G401 (cell line): Measurements from ENCODE around the gene FAM3B. TPM values are rescaled to one million over a fixed set of nuclear protein-coding genes. Genes with fewer than 3 reads are reported as not detected.
"Not testable (repeated sequence)": the region's sequence is repeated elsewhere in the genome, so short reads cannot be mapped to it uniquely, and the experiment has no call there.

Source experiments
- DNase-seq: peaks from one replicate; pipeline ENCODE4 v3.0.0-alpha.2; 2015; ENCODE audit warnings: low spot score
- in situ Hi-C: cut with HindIII; loops from 2 replicates; pipeline ENCODE4 v1.10.0; 2016; ENCODE audit warnings: low sequenced_read_pairs, mixed read lengths
- total RNA-seq: library from RNA; depleted of rRNA; stranded (reverse); fragments of >200 nt; shearing (Covaris generic); gene quantifications from 2 replicates; pipeline ENCODE4 v1.2.3, GENCODE V29; 2014

Gene FAM3B
- total RNA-seq, 1 experiment from 2014 or later, result not detected

DNA sequence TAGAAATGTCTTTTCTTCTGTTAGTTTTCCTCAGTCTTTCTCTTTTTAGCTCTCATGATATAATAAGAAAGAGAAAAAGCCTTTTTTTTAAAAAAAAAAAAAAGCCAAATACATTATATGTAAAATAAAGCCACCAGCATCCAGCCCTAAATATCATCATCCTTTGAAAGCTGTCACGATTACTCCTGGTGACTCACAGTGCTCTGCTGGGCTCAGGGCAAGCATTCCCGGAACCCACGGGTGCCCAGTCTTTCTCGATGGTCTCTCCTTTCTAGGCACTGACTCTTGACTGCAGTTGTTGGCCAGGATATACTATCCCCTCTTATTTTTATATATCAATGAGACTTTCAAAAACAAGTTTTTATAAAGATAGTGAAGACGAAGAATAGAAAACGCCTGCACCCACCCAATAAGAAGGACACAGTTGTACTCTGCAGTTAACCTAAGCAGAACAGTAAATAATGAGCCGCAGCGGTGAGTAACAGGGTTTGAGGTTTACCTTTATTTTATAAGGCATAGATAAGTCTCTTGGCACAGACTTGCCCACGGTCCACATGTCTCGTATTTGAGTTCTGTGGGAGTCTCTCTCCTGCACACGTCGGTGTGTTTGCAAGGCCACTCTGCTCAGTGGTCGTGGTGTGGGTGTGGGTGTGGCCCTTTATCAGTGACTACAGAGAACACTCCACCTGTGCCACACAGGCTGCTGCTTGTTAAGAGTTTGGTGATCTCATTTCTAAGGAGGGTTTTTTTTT is 29.5 kb downstream of the FAM3B start:
- no peak for DNase-seq
- in situ Hi-C loops, result no loop called here

DNA sequence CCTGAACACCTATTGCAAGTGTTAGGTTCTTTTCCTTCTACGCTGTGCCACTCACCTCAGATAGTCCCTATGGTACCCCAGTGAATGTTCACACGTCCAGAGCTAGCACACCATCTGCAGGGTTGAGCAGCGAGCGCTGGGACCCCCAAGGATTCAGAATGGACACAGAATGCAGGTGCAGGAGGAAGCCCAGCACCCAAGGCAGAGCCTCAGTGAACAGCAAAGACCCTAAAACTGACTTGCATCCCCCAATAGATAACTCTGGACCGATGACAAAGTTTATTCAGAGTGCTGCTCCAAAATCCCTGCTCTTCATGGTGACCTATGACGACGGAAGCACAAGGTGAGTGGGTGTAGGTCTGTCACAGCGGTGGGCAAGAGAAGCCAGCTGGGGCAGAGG is 30.2 kb downstream of the FAM3B start:
- in situ Hi-C loops, result no loop called here
- no peak for DNase-seq

DNA sequence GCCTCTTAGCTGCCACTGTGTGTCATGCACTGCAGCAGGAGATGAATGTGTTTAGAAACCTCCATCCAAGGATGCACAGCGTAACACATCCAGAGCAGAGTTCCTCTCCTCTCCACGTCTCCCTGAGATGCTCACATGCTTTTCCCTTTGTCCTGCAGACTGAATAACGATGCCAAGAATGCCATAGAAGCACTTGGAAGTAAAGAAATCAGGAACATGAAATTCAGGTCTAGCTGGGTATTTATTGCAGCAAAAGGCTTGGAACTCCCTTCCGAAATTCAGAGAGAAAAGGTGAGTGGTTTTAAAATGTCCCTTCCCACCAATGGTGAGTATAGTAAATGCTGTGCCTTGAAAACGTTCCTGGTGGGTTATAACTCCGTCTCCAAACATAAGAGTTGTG is 31.8 kb downstream of the FAM3B start:
- in situ Hi-C loops, result no loop called here
- no peak for DNase-seq

DNA sequence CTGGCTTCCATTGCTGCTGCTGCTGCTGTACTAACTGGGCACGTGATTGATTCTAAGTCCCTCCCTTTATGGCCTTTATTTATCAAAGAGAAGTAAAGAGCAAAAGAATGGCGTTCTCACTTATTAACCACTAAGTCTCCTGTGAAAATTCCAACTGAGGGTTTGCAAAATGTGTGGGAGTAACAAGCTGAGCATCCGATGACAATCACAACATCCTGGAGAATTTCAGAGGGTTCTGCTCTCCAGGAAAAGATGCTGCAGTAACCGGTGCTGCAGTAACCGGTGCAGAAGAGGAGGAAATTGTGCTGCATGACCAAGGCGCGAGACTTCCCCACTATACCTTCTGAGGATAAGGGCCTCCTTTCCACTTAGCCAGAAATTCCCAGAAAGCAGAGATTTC is 32.5 kb downstream of the FAM3B start:
- in situ Hi-C loops, result no loop called here
- no peak for DNase-seq

DNA sequence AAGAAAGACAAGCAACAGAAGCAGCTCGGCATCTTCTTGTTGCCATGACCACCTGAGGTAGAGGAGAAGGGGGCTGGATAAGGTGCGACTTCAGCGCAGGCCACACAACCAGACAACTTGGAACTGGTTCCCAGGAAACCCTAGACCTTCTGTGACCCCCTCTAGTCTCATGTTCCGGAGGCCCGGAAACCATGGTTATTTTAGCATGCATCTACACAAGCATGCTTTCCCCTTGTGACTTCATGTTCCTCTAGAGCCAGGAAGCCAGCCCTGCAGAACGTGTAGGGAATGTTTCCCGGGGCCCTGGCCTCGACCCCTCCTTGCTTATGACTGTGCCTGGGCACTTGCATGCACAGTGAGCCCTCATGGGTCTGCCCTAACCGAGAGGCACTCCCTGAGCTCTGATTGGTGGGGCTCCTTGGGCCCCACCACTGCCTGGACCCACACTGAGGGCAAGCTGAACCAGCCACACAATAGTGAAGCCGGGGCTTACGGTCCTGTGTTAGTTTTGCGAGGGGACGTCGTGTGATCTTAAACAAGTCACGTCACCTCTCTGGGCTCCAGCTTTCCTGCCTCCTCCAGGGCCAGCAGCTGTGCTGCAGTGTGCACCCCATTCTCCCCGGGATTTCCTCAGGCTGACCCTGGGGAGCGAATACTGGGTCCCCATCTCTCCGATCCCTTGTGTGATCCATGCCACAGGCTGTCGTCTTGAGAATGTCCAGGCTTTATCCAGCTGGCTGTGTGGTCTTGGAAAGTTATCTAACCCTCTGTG is 33.2 kb downstream of the FAM3B start:
- in situ Hi-C loops, result no loop called here
- no peak for DNase-seq

GRCh38 chr21:41350436-41351155 is 34.0 kb downstream of the FAM3B start:
- no peak for DNase-seq
- in situ Hi-C loops, result no loop called here

DNA sequence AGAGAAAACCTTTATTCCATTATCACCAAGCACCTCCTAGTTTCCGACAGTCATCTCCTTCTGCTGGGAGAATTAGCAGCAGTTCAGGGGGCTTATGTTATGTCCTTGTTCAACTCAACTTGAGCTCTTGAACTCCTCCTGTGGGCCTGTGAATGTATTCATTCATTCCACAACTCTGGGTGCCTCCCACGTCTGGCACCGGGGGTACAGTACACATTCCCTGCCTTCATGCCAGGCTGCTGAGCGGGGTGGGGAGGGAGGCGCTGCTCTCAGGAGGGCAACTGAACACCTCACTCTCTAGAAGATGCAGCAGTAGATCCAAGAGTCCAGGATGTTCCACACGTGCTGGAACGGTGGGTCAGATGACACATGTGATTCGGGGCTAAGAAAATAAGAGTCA is 40.9 kb downstream of the FAM3B start:
- DNase-seq, result no peak
- in situ Hi-C loops, result no loop called here

GRCh38 chr21:41358193-41359166 is 41.9 kb downstream of the FAM3B start:
- DNase-seq, result no peak
- in situ Hi-C loops, result no loop called here

- in situ Hi-C loops, result no loop called here
- DNase-seq, result no peak
Observed at GRCh38 chr21:41359286-41359685, 42.7 kb downstream of the FAM3B start.

DNA sequence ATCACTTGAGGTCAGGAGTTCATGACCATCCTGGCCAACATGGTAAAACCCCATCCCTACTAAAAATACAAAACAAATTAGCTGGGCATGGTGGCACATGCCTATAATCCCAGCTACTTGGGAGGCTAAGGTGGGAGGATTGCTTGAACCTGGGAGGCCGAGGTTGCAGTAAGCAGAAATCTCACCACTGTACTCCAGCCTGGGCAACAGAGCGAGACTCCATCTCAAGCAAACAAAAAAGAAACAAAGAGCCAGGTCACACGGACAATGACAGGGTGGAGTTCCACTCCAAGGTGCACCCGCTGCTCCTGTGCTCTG is 43.1 kb downstream of the FAM3B start:
- in situ Hi-C loops, DNase-seq: not testable (repeated sequence)

GRCh38 chr21:41360072-41360821 is 43.6 kb downstream of the FAM3B start:
- in situ Hi-C loops, result no loop called here
- DNase-seq, result no peak

DNA sequence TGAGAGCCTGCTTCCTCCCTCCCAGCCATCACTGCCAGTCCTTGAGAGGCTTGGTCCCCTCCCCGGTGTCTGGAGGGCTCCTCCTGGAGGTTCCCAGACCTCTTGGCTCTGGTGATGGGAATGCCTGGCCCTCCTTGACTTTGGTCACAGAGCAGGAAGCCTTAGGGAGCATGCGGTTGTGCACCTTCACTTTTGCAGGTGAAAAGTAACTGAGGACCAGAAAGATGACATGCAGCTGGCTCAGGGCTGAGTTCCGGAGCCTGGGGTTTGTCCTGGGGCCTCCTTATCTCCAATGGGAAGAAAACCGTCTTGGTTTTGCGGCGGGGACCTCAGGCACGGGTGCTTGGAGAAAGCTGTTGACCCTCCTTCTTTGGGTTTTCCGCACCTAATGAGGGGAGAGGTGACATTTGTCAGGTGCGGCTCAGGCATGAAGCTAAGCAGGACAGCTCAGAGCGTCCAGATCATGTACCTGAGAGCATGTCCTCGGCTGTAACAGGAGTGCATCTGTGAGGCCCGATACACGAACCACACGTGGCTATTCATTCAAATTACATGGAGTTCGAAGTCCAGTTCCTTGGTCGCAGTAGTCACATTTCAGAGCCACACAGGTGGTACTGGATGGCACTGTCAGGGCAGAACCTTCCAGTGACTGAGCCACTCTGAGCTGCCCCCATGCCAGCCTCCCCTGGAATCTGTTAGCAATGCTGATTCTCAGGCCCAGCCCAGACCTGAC is 44.6 kb downstream of the FAM3B start:
- DNase-seq, result no peak
- in situ Hi-C loops, result no loop called here

DNA sequence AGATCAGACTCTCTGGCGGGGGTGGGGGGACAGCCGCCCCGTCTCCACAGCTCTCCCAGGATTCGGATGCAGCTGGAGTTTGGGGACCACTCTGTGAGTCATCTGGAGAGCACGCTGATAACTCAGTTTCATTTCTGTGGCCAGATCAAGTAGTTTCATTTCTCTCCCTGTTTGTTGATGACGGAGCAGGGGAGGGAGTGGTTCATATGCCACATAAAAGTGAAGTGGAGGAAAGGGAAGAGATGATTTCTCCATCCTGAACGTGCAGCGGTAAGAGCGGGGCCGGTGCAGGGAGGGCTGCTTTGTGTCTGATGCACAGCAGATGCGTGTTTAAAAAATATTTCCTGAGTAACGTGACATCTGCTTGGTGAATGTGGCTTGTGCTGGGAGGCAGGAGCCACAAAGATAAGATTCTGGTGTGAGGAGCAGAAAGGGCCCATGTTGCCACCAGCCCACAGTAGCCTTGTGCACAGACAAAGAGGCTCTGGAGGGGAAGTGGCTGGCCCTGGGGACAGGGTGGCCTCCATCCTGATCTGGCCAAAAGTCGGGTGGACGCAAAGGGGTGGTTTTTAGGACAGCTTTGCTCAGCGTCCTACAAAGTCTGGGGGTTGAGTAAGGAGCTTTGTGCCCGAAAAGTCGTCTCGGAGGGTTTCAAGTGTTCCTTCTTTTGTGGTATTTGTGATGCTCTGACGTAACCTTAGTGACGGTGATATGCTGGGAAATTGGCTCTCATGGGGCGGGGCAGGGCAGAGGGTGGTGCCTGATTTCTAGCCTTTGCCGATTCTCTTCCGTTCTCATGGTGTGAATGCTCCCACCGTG is 45.4 kb downstream of the FAM3B start, which contains the start of gene MX2:
Gene MX2 (plus strand): TSS at position 242 of the 819 bp plus-strand sequence. CDS start 14,880 bp downstream, outside the sequence.
- no peak for DNase-seq
- in situ Hi-C loops, result no loop called here

GRCh38 chr21:41362605-41363369 is 46.2 kb downstream of the FAM3B start:
- in situ Hi-C loops, result no loop called here
- no peak for DNase-seq

GRCh38 chr21:41363370-41364270 is 47.0 kb downstream of the FAM3B start:
- in situ Hi-C loops, result no loop called here

More at GRCh38 chr21:41363370-41364270, 47.0 kb downstream of the FAM3B start:
- no peak for DNase-seq
